Sigmoid colon (tissue), 4 donors: ENCODE results near the gene FRMD8.

ENCODE experiments used
- CTCF ChIP-seq, 4 experiments: fragments of 450-650 bp in 3 of 4; fragments of 200-600 bp in 1 of 4; IDR thresholded peaks; one replicate each; pipeline ENCODE4 v1.5.1; 2016 to 2019; ENCODE audit warnings: antibody characterized with exemption in 4 of 4, mild to moderate bottlenecking in 3 of 4, moderate library complexity in 2 of 4
- POLR2A ChIP-seq, 2 donors: fragments of 450-650 bp; IDR thresholded peaks; one replicate each; pipeline ENCODE4 v1.6.1; 2016; ENCODE audit warnings: antibody characterized with exemption in 2 of 2, mild to moderate bottlenecking in 2 of 2, moderate library complexity in 2 of 2
- POLR2AphosphoS5 ChIP-seq, 4 donors: sonication (generic); formaldehyde crosslinking; IDR thresholded peaks; one replicate each; pipeline ENCODE4 v1.6.1; 2017; ENCODE audit warnings: antibody characterized with exemption in 4 of 4

GRCh38 chr11:65390099-65390941 is 3.9 kb downstream of the FRMD8 start:
- TF ChIP-seq POLR2A (IDR thresholded peaks at IDR 0.05) (no peak), CTCF (IDR thresholded peaks at IDR 0.05) (no peak), POLR2AphosphoS5 (IDR thresholded peaks at IDR 0.05) (no peak)
